Nephron progenitor cell (in vitro differentiated cells): ENCODE results near the gene TUBA4A.

Source experiments
- DNase-seq: peaks from one replicate; pipeline ENCODE4 v3.0.0; 2021
- H3K27ac Mint-ChIP-seq: 2 replicates; pipeline ENCODE4 v1.8.0; 2021; ENCODE audit warnings: mild to moderate bottlenecking, moderate library complexity, mixed read lengths
- H3K27me3 Mint-ChIP-seq: 2 replicates; pipeline ENCODE4 v1.8.0; 2021; ENCODE audit warnings: mild to moderate bottlenecking, low read depth, mixed read lengths; ENCODE audit not compliant: poor library complexity
- H3K36me3 Mint-ChIP-seq: 2 replicates; pipeline ENCODE4 v1.8.0; 2021; ENCODE audit warnings: low read depth, mixed read lengths
- H3K4me1 Mint-ChIP-seq: 2 replicates; pipeline ENCODE4 v1.8.0; 2021; ENCODE audit warnings: mixed read lengths
- H3K4me3 Mint-ChIP-seq: 2 replicates; pipeline ENCODE4 v1.8.0; 2021; ENCODE audit warnings: mild to moderate bottlenecking, moderate library complexity, mixed read lengths
- H3K9me3 Mint-ChIP-seq: 2 replicates; pipeline ENCODE4 v1.8.0; 2021; ENCODE audit warnings: mild to moderate bottlenecking, moderate library complexity, mixed read lengths
- TF ChIP-seq, protein P1 (sequence below): fragments of 200-600 bp; sonication (generic); IDR thresholded peaks from 2 replicates; pipeline ENCODE4 v1.5.0; 2021; ENCODE audit warnings: antibody characterized with exemption

Gene TUBA4A

GRCh38 chr2:219210886-219211362 is 42.8 kb downstream of the TUBA4A start:
- Mint-ChIP-seq H3K27me3 (no peaks in the 10 kb centered on the region), H3K36me3 (peaks cover 35% of the 10 kb centered on the region), H3K4me3 (no peak overlapping the region), H3K9me3 (no peaks in the 10 kb centered on the region), H3K27ac (no peak overlapping the region), H3K4me1 (peaks cover 23% of the 10 kb centered on the region)
- no peak for DNase-seq
- TF ChIP-seq, protein P1, sequence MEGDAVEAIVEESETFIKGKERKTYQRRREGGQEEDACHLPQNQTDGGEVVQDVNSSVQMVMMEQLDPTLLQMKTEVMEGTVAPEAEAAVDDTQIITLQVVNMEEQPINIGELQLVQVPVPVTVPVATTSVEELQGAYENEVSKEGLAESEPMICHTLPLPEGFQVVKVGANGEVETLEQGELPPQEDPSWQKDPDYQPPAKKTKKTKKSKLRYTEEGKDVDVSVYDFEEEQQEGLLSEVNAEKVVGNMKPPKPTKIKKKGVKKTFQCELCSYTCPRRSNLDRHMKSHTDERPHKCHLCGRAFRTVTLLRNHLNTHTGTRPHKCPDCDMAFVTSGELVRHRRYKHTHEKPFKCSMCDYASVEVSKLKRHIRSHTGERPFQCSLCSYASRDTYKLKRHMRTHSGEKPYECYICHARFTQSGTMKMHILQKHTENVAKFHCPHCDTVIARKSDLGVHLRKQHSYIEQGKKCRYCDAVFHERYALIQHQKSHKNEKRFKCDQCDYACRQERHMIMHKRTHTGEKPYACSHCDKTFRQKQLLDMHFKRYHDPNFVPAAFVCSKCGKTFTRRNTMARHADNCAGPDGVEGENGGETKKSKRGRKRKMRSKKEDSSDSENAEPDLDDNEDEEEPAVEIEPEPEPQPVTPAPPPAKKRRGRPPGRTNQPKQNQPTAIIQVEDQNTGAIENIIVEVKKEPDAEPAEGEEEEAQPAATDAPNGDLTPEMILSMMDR = no peak

- no peaks in the 10 kb centered on the region for H3K9me3 Mint-ChIP-seq
- TF ChIP-seq, protein P1 = no peak
- H3K27me3 Mint-ChIP-seq = no peaks in the 10 kb centered on the region
- no peak overlapping the region for H3K27ac Mint-ChIP-seq
- no peak for DNase-seq
- H3K4me1 Mint-ChIP-seq = peaks cover 23% of the 10 kb centered on the region
- no peak overlapping the region for H3K4me3 Mint-ChIP-seq
- H3K36me3 Mint-ChIP-seq = peaks cover 35% of the 10 kb centered on the region
Measured at GRCh38 chr2:219210196-219210885, 43.4 kb downstream of the TUBA4A start.

- no peaks in the 10 kb centered on the region for H3K27me3 Mint-ChIP-seq
- DNase-seq = no peak
- H3K36me3 Mint-ChIP-seq = peaks cover 32% of the 10 kb centered on the region
- H3K4me3 Mint-ChIP-seq = no peak overlapping the region
- no peak overlapping the region for H3K27ac Mint-ChIP-seq
- TF ChIP-seq, protein P1 = no peak
- peaks cover 23% of the 10 kb centered on the region for H3K4me1 Mint-ChIP-seq
- peaks cover 1% of the 10 kb centered on the region for H3K9me3 Mint-ChIP-seq
Measured at GRCh38 chr2:219209236-219210195, 44.2 kb downstream of the TUBA4A start.

GRCh38 chr2:219207884-219208740 is 45.6 kb downstream of the TUBA4A start:
- Mint-ChIP-seq H3K4me1 (peaks cover 23% of the 10 kb centered on the region), H3K4me3 (peak overlapping the region; percentile 83), H3K9me3 (peaks cover 11% of the 10 kb centered on the region), H3K36me3 (peaks cover 23% of the 10 kb centered on the region), H3K27ac (peak overlapping the region; percentile 83), H3K27me3 (no peaks in the 10 kb centered on the region)
- TF ChIP-seq, protein P1 = no peak
- no peak for DNase-seq

- Mint-ChIP-seq H3K27ac (peak overlapping the region; percentile 64), H3K27me3 (no peaks in the 10 kb centered on the region), H3K4me1 (peaks cover 23% of the 10 kb centered on the region), H3K36me3 (peaks cover 17% of the 10 kb centered on the region), H3K4me3 (peak overlapping the region; percentile 83), H3K9me3 (peaks cover 15% of the 10 kb centered on the region)
- TF ChIP-seq, protein P1 = no peak
- no peak for DNase-seq
Measured at GRCh38 chr2:219207134-219207883, 46.4 kb downstream of the TUBA4A start.
